WTC11 (cell line): ENCODE results near the gene ZCWPW2.

Experiments used
- CTCF ChIP-seq: fragments of 200-600 bp; IDR thresholded peaks from 2 replicates; pipeline ENCODE4 v1.8.0; 2022; ENCODE audit warnings: antibody characterized with exemption
- NFE2L1 ChIP-seq: sonication (generic); formaldehyde crosslinking; IDR thresholded peaks from 2 replicates; pipeline ENCODE4 v1.8.1; 2023; ENCODE audit warnings: missing genetic modification reagents

GRCh38 chr3:28322464-28322863, 26.1 kb upstream of the ZCWPW2 start:
- no peak for TF ChIP-seq CTCF
- no peak for TF ChIP-seq NFE2L1 (CRISPR knock-in tag)
